Measurements from ENCODE around the gene PCID2. TPM values are rescaled to one million over a fixed set of nuclear protein-coding genes. Genes with fewer than 3 reads are reported as not detected.

PCID2 gene
- total and polyA plus RNA-seq, 2 experiments from 2014 or later = 52.4 to 57.6 TPM

DNA sequence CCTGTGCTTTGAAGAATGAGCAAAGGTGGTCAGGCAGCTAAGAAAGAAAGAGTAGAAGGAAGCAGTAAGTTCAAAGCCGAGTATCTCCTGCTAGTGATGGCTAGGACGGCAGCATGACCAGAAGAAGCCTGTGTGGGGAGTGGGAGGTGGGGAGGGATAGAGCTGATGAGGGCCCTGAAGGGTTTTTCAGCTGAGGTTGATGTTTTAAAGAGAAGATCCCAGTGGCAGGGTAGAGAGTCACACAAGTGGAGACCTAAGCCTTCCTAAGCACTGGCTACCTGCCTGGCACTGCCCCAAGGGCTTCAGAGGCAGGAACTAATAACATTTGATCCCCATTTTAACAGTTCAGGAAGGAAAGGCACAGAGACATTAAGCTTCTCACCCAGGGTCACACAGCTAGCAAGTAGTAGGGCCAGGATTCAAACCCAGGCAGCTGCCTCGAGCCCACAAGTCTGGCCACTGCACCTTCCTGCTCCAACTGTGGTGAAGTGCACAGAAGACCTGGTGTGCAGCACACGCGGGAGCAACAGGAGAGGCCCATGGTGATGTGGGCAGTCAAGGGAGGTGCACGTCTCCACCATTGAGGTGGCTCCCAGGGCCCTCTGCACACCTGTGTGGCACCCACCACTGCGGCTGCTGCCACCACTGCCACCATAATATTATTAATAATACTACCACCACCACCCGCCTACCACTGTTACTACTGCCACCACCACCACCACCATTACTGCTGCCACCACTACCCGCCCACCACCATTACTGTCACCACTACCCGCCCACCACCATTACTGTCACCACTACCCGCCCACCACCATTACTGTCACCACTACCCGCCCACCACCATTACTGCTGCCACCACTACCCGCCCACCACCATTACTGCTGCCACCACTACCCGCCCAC, 23.1 kb upstream of the PCID2 start:
- H3K9me3 ChIP-seq (ENCODE audit: low read depth) = no peaks in the 10 kb centered on the region

DNA sequence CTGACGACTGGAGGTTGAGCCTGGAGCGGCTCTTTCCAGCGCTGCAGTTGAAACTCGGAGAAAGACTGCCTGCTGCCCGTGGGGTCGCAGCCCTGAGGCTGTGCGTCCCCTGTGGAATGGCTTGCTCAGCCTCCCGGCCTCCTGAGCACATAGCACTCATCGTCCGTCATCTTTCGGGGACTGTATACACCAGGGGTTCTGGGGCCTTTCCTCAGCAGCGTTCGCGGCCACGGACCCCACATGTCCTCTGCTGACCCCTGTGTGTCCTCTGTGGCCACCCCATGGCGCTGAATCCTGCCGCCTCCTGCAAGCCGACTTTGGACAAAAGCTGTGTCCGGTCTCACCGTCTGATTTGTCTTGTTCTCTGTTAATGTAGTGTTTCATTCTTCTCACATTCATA, 21.3 kb upstream of the PCID2 start:
- H3K27me3 ChIP-seq = no peaks in the 10 kb centered on the region
- H3K36me3 ChIP-seq = peaks cover 29% of the 10 kb centered on the region
- TF ChIP-seq, protein P1, sequence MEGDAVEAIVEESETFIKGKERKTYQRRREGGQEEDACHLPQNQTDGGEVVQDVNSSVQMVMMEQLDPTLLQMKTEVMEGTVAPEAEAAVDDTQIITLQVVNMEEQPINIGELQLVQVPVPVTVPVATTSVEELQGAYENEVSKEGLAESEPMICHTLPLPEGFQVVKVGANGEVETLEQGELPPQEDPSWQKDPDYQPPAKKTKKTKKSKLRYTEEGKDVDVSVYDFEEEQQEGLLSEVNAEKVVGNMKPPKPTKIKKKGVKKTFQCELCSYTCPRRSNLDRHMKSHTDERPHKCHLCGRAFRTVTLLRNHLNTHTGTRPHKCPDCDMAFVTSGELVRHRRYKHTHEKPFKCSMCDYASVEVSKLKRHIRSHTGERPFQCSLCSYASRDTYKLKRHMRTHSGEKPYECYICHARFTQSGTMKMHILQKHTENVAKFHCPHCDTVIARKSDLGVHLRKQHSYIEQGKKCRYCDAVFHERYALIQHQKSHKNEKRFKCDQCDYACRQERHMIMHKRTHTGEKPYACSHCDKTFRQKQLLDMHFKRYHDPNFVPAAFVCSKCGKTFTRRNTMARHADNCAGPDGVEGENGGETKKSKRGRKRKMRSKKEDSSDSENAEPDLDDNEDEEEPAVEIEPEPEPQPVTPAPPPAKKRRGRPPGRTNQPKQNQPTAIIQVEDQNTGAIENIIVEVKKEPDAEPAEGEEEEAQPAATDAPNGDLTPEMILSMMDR (IDR thresholded peaks at IDR 0.05; ENCODE audit: low read depth, low read length) = no peak
- no peak overlapping the region for H3K27ac ChIP-seq
- no peaks in the 10 kb centered on the region for H3K4me1 ChIP-seq (ENCODE audit: low read depth)
- DNase-seq (ENCODE audit: low read depth in 1 of 2, low spot score in 1 of 2) = no peak
- H3K4me3 ChIP-seq = no peak overlapping the region
- no peaks in the 10 kb centered on the region for H3K9me3 ChIP-seq (ENCODE audit: low read depth)

More for the DNA sequence above, 23.1 kb upstream of the PCID2 start:
- DNase-seq (ENCODE audit: low read depth in 1 of 2, low spot score in 1 of 2) = no peak
- Histone ChIP-seq H3K4me1 (ENCODE audit: low read depth) (no peaks in the 10 kb centered on the region), H3K27me3 (no peaks in the 10 kb centered on the region), H3K36me3 (peaks cover 25% of the 10 kb centered on the region), H3K4me3 (no peak overlapping the region), H3K27ac (no peak overlapping the region)
- TF ChIP-seq, protein P1 (IDR thresholded peaks at IDR 0.05; ENCODE audit: low read depth, low read length) = no peak

DNA sequence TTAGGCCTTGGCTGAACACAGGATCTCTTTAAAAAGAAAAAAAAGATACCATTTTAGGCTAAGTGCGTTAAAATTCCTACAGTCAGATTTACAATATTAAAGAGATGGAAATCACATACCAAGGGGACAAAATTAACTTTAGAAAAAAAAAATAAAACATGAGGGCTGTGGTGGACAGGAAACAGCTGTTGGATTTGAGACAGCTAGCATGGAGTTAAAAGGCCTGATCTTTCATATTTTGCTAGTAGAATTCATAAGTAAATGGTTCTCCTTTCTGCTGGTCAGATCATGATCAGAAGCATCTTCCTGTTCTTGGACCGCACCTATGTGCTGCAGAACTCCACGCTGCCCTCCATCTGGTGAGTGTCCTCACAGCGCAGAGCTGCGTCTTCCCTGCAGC, 20.7 kb upstream of the PCID2 start:
- Histone ChIP-seq H3K9me3 (ENCODE audit: low read depth) (no peaks in the 10 kb centered on the region), H3K36me3 (peaks cover 29% of the 10 kb centered on the region), H3K4me1 (ENCODE audit: low read depth) (no peaks in the 10 kb centered on the region), H3K27me3 (no peaks in the 10 kb centered on the region), H3K4me3 (no peak overlapping the region), H3K27ac (no peak overlapping the region)
- TF ChIP-seq, protein P1 (IDR thresholded peaks at IDR 0.05; ENCODE audit: low read depth, low read length) = no peak
- no peak for DNase-seq (ENCODE audit: low read depth in 1 of 2, low spot score in 1 of 2)

DNA sequence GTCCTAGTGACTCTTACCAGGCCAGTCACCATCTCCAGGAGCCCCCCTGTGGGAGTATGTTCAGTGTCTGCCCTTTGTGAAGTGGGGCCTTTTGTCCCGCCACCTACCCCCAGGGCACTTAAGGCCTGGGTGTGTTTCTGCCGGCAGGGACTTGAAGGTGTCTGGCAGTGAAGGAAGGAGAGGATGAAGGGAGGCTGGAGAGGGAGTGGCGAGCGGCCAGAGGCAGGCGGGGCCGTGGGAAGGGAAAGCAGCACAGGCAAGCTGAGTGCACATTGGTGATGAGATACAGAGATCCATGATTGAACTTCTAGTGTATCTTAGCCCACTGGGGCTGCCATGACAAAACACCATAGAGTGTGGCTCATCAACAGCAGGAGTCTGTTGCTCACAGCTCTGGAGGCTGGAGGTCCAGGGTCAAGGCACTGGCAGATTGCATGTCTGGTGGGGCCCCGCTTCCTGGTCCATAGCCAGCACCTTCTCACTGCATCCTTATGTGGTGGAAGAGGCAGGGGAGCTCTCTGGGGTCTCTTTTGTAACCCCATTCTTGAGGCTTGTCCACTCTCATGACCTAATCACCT, 18.5 kb upstream of the PCID2 start:
- Histone ChIP-seq H3K4me3 (no peak overlapping the region), H3K4me1 (ENCODE audit: low read depth) (no peaks in the 10 kb centered on the region), H3K9me3 (ENCODE audit: low read depth) (no peaks in the 10 kb centered on the region), H3K27ac (no peak overlapping the region), H3K36me3 (peaks cover 29% of the 10 kb centered on the region), H3K27me3 (no peaks in the 10 kb centered on the region)
- DNase-seq (ENCODE audit: low read depth in 1 of 2, low spot score in 1 of 2) = no peak
- TF ChIP-seq, protein P1 (IDR thresholded peaks at IDR 0.05; ENCODE audit: low read depth, low read length) = no peak

DNA sequence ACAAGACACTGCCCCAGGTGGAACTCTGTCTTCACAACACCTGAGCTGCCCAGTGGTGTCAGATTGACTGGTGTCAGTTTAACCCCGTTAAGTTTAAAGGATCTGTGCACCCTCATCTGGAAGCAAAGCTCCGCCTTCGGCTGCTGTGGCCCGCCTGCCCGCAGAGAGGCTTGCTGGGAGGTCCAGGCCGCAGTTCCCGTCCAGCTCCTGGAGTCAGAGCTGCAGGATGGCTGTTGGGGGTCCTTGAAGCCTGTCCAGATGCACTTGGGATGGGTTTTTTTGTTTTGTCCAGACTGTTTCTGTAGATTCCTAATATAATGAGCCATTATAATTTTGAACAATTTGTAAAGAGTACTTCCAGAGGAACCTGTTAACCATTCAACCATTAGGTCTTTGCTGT, 17.0 kb upstream of the PCID2 start:
- TF ChIP-seq, protein P1 (IDR thresholded peaks at IDR 0.05; ENCODE audit: low read depth, low read length) = no peak
- Histone ChIP-seq H3K27ac (no peak overlapping the region), H3K4me1 (ENCODE audit: low read depth) (no peaks in the 10 kb centered on the region), H3K36me3 (peaks cover 33% of the 10 kb centered on the region), H3K9me3 (ENCODE audit: low read depth) (no peaks in the 10 kb centered on the region), H3K4me3 (no peak overlapping the region), H3K27me3 (no peaks in the 10 kb centered on the region)
- no peak for DNase-seq (ENCODE audit: low read depth in 1 of 2, low spot score in 1 of 2)

Measured in cardiac muscle cell (in vitro differentiated cells and primary cell).